WTC11 (cell line): ENCODE data around the gene SLC16A10. TPM values are rescaled to one million over a fixed set of nuclear protein-coding genes. Genes with fewer than 3 reads are reported as not detected.

Experiments
- ATAC-seq: fragments of 200-7000 bp; cut with Tn5 transposase; 2 replicates; pipeline ENCODE4 v1.10.0; 2021; ENCODE audit warnings: mild to moderate bottlenecking, moderate library complexity
- CTCF ChIA-PET: fragments of 300-600 bp; sonication (Branson Sonifier 250); formaldehyde crosslinking; loops from one replicate; lab custom pipeline; 2021; ENCODE audit warnings: antibody characterized with exemption; lab: Charles Lee
- POLR2A ChIA-PET: fragments of 350-600 bp; sonication (Branson Sonifier 250); formaldehyde crosslinking; loops from one replicate; lab custom pipeline; 2021; ENCODE audit warnings: antibody characterized with exemption; lab: Charles Lee
- DNase-seq: peaks from one replicate; pipeline ENCODE4 v3.0.0; 2021; ENCODE audit warnings: low spot score
- H3K27ac Mint-ChIP-seq: 2 replicates; pipeline ENCODE4 v1.8.0; 2021; ENCODE audit warnings: mixed read lengths
- H3K27me3 Mint-ChIP-seq: 2 replicates; pipeline ENCODE4 v1.8.0; 2021; ENCODE audit warnings: low read depth, mild to moderate bottlenecking, moderate library complexity, mixed read lengths
- H3K36me3 Mint-ChIP-seq: 2 replicates; pipeline ENCODE4 v1.8.0; 2021; ENCODE audit warnings: mixed read lengths
- H3K4me1 Mint-ChIP-seq: 2 replicates; pipeline ENCODE4 v1.8.0; 2022; ENCODE audit warnings: mixed read lengths
- H3K4me3 Mint-ChIP-seq: 2 replicates; pipeline ENCODE4 v1.8.0; 2021; ENCODE audit warnings: mild to moderate bottlenecking, moderate library complexity, mixed read lengths
- H3K9me3 Mint-ChIP-seq: 2 replicates; pipeline ENCODE4 v1.8.0; 2021; ENCODE audit warnings: mixed read lengths
- CBFB ChIP-seq: sonication (generic); formaldehyde crosslinking; IDR thresholded peaks from 2 replicates; pipeline ENCODE4 v1.8.1; 2022; ENCODE audit warnings: mild to moderate bottlenecking, low read depth, missing genetic modification reagents
- GABPB1 ChIP-seq: sonication (generic); formaldehyde crosslinking; IDR thresholded peaks from 2 replicates; pipeline ENCODE4 v1.8.1; 2023; ENCODE audit warnings: mild to moderate bottlenecking, missing genetic modification reagents
- MXD4 ChIP-seq: fragments of 250-450 bp; sonication (Bioruptor Pico); IDR thresholded peaks from 2 replicates; pipeline ENCODE4 v1.8.0; 2021; ENCODE audit warnings: mild to moderate bottlenecking, moderate library complexity, borderline replicate concordance
- RORB ChIP-seq: fragments of 250-450 bp; sonication (Bioruptor Pico); IDR thresholded peaks from 2 replicates; pipeline ENCODE4 v1.9.0; 2021; ENCODE audit warnings: mild to moderate bottlenecking
- TP53 ChIP-seq: sonication (generic); formaldehyde crosslinking; IDR thresholded peaks from 2 replicates; pipeline ENCODE4 v1.8.1; 2023; ENCODE audit warnings: mild to moderate bottlenecking, missing genetic modification reagents
- ZBTB43 ChIP-seq: sonication (generic); formaldehyde crosslinking; IDR thresholded peaks from 2 replicates; pipeline ENCODE4 v1.8.1; 2023; ENCODE audit warnings: mild to moderate bottlenecking, missing genetic modification reagents
- ZNF121 ChIP-seq: sonication (generic); formaldehyde crosslinking; IDR thresholded peaks from 2 replicates; pipeline ENCODE4 v1.8.0; 2023; ENCODE audit warnings: missing genetic modification reagents
- ZNF416 ChIP-seq: fragments of 250-450 bp; sonication (Bioruptor Pico); IDR thresholded peaks from 2 replicates; pipeline ENCODE4 v1.9.0; 2021; ENCODE audit warnings: mild to moderate bottlenecking, inconsistent platforms
- total RNA-seq: library from RNA; stranded (reverse); gene quantifications from 3 replicates; pipeline ENCODE4 v1.2.3, GENCODE V29; 2021
- TF ChIP-seq, protein P1 (sequence below): sonication (generic); formaldehyde crosslinking; IDR thresholded peaks from 2 replicates; pipeline ENCODE4 v1.8.0; 2023; ENCODE audit warnings: mild to moderate bottlenecking, missing genetic modification reagents
- TF ChIP-seq, protein P2 (sequence below): sonication (generic); formaldehyde crosslinking; IDR thresholded peaks from 2 replicates; pipeline ENCODE4 v1.8.1; 2023; ENCODE audit warnings: mild to moderate bottlenecking, missing genetic modification reagents
- TF ChIP-seq, protein P3 (sequence below): sonication (generic); formaldehyde crosslinking; IDR thresholded peaks from 2 replicates; pipeline ENCODE4 v1.8.0; 2023; ENCODE audit warnings: missing genetic modification reagents
- TF ChIP-seq, protein P4 (sequence below): sonication (generic); formaldehyde crosslinking; conservative IDR thresholded peaks from 2 replicates; pipeline ENCODE4 v1.8.1; 2023; ENCODE audit warnings: mild to moderate bottlenecking, low read depth, missing genetic modification reagents, moderate library complexity

Gene SLC16A10
- total RNA-seq, 1 experiment from 2014 or later = 18.4 TPM

DNA sequence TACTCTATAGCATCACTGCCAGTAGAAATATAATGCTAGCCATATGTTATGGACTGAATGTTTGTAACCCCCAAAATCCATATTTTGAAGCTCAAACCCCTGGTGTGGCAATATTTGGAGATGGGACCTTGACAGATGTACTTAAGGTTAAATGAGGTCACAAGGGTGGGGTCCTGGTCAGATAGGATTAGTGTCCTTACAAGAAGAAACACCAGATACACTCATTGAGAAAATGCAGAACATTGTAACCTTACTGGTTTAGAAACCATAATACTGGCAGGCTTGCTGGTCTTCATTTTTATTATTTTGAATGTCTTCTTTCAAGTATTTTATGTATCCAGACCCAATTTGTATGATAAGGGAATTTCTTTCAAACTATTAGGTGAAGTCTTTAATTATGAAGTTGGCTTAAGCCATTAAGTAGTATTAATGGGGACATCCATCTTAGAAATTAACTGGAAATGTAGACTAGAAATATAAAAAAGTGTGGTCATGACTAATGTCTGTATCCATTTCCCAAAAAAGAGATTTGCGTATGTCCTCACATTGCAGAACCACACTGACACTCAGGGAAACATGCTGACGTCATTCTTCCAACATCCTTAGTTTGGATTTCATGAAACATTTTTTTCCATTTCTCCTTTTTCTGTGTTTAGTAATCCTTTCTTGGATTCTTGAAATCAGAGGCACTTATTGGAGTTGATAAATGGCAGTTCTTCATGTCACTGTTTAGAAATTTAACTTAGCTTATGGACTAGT lies 32.4 kb downstream of the SLC16A10 start (continued):
- no peak for TF ChIP-seq RORB

- Mint-ChIP-seq H3K9me3 (no peaks in the 10 kb centered on the region), H3K4me3 (no peak overlapping the region), H3K4me1 (no peaks in the 10 kb centered on the region; the same call in 1 of the 2 replicates), H3K27ac (no peak overlapping the region), H3K27me3 (no peaks in the 10 kb centered on the region), H3K36me3 (no peaks in the 10 kb centered on the region)
- DNase-seq = no peak
- CTCF ChIA-PET = no interaction called here
- TF ChIP-seq ZNF121 (CRISPR knock-in tag) (no peak), GABPB1 (CRISPR knock-in tag) (no peak), TP53 (CRISPR knock-in tag) (no peak), ZNF416 (CRISPR knock-in tag) (no peak), ZBTB43 (CRISPR knock-in tag) (no peak), MXD4 (CRISPR knock-in tag) (no peak)
- TF ChIP-seq, protein P1, sequence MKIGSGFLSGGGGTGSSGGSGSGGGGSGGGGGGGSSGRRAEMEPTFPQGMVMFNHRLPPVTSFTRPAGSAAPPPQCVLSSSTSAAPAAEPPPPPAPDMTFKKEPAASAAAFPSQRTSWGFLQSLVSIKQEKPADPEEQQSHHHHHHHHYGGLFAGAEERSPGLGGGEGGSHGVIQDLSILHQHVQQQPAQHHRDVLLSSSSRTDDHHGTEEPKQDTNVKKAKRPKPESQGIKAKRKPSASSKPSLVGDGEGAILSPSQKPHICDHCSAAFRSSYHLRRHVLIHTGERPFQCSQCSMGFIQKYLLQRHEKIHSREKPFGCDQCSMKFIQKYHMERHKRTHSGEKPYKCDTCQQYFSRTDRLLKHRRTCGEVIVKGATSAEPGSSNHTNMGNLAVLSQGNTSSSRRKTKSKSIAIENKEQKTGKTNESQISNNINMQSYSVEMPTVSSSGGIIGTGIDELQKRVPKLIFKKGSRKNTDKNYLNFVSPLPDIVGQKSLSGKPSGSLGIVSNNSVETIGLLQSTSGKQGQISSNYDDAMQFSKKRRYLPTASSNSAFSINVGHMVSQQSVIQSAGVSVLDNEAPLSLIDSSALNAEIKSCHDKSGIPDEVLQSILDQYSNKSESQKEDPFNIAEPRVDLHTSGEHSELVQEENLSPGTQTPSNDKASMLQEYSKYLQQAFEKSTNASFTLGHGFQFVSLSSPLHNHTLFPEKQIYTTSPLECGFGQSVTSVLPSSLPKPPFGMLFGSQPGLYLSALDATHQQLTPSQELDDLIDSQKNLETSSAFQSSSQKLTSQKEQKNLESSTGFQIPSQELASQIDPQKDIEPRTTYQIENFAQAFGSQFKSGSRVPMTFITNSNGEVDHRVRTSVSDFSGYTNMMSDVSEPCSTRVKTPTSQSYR (CRISPR knock-in tag) = no peak
- TF ChIP-seq, protein P2, sequence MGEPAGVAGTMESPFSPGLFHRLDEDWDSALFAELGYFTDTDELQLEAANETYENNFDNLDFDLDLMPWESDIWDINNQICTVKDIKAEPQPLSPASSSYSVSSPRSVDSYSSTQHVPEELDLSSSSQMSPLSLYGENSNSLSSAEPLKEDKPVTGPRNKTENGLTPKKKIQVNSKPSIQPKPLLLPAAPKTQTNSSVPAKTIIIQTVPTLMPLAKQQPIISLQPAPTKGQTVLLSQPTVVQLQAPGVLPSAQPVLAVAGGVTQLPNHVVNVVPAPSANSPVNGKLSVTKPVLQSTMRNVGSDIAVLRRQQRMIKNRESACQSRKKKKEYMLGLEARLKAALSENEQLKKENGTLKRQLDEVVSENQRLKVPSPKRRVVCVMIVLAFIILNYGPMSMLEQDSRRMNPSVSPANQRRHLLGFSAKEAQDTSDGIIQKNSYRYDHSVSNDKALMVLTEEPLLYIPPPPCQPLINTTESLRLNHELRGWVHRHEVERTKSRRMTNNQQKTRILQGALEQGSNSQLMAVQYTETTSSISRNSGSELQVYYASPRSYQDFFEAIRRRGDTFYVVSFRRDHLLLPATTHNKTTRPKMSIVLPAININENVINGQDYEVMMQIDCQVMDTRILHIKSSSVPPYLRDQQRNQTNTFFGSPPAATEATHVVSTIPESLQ (CRISPR knock-in tag) = no peak
- TF ChIP-seq, protein P3, sequence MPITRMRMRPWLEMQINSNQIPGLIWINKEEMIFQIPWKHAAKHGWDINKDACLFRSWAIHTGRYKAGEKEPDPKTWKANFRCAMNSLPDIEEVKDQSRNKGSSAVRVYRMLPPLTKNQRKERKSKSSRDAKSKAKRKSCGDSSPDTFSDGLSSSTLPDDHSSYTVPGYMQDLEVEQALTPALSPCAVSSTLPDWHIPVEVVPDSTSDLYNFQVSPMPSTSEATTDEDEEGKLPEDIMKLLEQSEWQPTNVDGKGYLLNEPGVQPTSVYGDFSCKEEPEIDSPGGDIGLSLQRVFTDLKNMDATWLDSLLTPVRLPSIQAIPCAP (CRISPR knock-in tag) = no peak
- TF ChIP-seq, all 79 proteins: peak for 0
- no peak for ATAC-seq
- POLR2A ChIA-PET = no interaction called here
Measured at GRCh38 chr6:111121789-111122350, 34.6 kb downstream of the SLC16A10 start.

- no peak for DNase-seq
- TF ChIP-seq CBFB (CRISPR knock-in tag) = no peak
- TF ChIP-seq, protein P4, sequence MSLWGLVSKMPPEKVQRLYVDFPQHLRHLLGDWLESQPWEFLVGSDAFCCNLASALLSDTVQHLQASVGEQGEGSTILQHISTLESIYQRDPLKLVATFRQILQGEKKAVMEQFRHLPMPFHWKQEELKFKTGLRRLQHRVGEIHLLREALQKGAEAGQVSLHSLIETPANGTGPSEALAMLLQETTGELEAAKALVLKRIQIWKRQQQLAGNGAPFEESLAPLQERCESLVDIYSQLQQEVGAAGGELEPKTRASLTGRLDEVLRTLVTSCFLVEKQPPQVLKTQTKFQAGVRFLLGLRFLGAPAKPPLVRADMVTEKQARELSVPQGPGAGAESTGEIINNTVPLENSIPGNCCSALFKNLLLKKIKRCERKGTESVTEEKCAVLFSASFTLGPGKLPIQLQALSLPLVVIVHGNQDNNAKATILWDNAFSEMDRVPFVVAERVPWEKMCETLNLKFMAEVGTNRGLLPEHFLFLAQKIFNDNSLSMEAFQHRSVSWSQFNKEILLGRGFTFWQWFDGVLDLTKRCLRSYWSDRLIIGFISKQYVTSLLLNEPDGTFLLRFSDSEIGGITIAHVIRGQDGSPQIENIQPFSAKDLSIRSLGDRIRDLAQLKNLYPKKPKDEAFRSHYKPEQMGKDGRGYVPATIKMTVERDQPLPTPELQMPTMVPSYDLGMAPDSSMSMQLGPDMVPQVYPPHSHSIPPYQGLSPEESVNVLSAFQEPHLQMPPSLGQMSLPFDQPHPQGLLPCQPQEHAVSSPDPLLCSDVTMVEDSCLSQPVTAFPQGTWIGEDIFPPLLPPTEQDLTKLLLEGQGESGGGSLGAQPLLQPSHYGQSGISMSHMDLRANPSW (CRISPR knock-in tag) = no peak
- no peaks in the 10 kb centered on the region for H3K9me3 Mint-ChIP-seq
- peaks cover 3% of the 10 kb centered on the region; the same call in 1 of the 2 replicates for H3K4me1 Mint-ChIP-seq
- no peak overlapping the region for H3K4me3 Mint-ChIP-seq
- ChIA-PET POLR2A (no interaction called here), CTCF (no interaction called here)
- no peak for ATAC-seq
- no peak overlapping the region for H3K27ac Mint-ChIP-seq
- no peaks in the 10 kb centered on the region for H3K27me3 Mint-ChIP-seq
- H3K36me3 Mint-ChIP-seq = no peaks in the 10 kb centered on the region
Measured at GRCh38 chr6:111122458-111123286, 35.4 kb downstream of the SLC16A10 start.
